GM18873 (cell line): ENCODE measurements around the gene PHLDB1.

Experiments
- ATAC-seq: cut with Tn5 transposase; IDR thresholded peaks from one replicate; pipeline ENCODE4 v1.9.1; 2021; ENCODE audit warnings: mild to moderate bottlenecking, moderate library complexity, moderate number of reproducible peaks; ENCODE audit not compliant: unreplicated experiment, low FRiP score

Gene PHLDB1

DNA sequence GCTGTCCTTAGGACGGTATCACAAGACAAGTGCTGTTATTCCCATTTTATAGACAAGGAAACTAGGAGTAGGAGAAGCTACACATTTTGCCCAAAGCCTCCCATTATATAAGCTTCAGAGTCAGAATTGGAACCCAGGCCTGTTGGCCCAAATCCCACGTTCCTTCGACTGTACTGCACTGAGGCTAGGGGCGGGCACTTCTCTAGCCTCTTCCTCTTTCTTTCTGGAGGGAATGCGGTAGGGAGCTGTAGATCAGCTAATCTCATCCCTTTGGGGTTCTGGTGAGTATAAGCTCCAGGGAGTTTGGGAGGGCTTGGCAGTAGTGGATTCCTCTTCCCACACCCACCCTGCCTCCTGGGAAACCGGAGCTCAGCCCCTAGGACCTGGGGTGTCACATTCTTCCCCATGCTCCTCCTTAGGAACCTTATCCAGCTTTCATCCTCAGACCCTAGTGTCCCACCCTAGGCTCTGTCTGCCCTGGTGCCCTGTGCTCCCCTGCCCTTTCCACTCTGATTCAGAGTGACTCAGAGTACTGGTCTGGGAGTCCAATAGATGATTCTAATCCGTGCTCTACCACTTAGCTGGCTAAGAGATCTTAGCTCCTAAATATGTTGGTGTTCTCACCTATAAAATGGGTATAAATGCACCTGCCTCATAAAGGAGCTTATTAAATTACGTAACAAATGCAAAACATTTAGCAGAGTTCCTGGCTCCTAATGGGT is 29.3 kb downstream of the PHLDB1 start:
- ATAC-seq: no peak

DNA sequence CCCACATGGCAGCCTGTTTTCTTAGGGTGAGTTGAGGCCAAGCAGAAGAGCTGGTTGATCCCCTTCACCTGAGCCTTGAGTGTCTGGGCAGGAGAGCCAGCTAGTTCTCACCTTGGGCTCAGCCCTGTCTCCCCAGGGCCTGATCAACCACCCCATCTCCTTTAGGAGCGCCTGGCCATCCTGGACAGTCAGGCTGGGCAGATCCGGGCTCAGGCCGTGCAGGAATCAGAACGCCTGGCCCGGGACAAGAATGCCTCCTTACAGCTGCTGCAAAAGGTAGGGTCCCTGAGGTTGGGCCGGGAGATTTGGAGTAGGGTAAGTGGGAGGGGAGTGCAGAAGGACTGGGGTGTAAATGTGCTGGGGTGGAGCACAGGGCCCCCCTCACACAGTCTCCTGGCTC is 31.3 kb downstream of the PHLDB1 start:
- ATAC-seq: no peak

DNA sequence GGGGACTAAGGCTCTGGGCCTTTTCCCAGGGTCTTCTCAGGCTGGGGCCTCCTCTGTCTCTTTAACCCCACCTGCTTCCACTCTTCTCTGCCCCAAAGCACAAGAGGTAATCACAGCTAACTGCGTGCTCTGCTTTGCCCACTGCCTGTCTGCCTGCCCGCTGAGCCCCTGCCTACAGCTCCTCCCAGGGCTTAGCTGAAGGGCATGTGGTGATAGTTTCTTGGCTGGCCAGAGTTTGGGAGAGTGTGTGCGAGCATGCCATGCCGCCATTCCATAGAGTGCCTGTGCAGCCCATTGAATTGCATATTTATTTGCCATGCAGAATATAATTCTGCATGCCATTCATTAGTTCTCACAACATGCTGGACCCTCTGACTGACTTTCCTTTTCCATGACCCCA is 32.5 kb downstream of the PHLDB1 start:
- no peak for ATAC-seq

DNA sequence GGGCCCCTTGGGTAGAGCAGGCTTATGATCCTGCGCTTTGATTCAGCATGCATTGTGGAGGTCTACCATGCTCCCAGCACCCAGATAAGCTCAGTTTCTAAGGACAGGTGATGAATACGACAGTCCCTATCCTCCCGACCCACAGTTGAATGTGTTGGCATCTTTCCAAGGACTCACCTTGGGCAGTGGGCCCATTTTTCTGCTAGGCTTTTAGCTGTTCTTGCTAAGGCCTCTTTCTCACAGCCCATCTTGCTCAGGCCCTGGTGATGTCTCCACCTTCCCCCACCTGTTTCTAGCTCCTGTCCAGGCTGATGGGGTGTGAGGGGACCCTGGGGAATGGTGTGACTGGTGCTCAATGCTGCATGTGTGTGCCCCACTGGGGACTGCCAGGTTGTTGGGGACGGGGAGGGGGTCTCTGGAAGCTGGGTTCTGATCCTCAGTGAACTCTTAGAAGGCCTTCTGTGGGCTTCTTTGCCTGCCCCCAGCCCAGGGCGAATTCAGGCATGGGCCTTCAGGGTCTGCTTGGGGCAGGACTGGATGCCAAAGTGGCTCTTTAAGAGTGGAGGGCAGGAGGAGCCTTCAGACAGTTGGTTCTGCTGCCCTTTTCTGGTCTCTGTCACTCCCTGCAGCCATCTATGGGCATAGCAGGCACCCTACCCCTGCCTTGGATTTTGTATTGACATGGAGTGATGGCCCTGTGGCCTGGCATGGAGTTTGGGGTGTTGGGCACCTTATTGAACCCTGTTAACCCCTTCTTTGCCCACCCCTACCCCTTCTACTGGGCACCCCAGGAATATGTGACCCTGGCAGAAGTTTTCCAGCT is 33.1 kb downstream of the PHLDB1 start:
- no peak for ATAC-seq

DNA sequence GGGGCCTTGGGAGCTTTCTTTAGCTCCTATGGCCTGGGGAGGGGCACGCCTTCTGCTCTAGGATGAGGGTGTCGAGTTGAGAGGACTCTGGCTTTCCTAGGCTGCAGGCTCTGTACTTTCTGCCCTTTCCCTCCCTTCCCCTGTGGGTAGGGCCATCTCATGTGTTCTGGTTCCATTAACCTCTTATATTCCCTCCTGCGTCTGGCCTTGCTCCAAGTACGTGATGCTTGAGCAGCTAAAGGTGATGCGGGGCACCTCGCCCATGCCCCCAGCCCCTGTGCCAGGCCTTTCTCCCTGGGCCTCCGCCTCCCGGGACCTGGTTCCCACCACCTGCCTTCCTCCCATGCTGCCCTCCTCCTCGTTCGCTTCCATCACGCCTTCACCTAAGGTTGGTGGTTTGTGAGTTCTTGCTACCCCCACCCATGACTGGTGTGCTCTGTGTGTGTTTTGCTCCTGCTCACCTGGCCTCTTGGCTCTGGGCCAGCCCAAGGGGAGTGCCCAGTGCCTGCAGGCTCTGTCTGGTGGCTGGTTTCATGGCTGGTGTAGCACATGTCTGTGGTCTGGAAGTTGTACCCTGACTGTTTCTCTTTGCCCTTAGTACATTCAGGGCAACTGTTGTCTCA is 34.1 kb downstream of the PHLDB1 start:
- ATAC-seq: no peak

DNA sequence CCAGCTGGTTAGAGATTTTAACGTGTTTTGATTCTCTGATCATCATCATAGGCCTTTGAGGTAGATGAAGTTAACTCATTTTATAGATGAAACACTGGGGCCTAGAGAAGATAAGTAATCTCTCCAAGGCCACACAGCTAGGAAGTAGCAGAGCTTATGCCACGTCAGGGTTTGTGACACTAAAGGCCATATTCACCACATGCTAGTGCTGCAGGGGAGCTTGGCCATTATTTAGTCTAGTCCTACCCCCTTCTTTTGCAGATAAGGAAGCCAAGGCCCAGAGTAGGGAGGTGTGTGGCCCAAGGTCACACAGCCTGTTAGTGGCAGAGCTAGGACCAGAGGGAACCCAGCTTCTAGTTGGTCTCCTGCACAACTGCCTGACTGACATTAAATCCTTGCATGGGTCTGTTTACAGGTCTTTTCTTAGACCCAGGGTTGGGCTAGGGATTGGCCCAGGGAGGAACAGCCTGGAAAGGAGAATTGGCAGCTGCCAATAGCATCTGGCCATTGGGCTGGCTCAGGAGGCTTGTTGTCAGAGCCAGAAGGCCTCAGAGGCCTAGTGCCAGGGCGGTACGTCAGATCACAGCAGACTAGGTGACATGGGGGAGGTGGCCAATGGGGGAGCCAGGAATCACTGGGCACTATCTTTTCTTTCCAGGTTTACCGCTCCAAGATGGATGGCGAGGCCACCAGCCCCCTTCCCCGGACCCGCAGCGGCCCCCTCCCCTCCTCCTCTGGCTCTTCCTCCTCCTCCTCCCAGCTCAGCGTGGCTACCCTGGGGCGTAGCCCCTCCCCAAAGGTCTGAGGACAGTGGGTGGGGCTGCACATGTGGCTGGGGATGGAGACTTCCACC is 36.0 kb downstream of the PHLDB1 start:
- ATAC-seq: no peak

DNA sequence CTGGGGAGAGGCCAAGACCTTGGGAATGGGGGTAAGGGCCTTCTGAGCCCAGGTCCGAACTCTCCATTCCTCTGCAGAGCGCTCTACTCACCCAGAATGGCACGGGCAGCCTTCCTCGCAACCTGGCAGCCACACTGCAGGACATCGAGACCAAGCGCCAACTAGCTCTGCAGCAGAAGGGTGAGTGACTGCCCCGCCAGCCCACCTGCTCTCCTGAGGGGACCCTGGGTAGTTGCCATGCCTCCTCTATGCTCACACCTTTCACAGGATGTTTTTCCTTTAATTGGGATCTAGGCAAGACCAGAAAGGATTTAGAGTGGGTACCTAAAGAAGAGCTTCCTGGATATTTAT is 36.6 kb downstream of the PHLDB1 start:
- no peak for ATAC-seq

DNA sequence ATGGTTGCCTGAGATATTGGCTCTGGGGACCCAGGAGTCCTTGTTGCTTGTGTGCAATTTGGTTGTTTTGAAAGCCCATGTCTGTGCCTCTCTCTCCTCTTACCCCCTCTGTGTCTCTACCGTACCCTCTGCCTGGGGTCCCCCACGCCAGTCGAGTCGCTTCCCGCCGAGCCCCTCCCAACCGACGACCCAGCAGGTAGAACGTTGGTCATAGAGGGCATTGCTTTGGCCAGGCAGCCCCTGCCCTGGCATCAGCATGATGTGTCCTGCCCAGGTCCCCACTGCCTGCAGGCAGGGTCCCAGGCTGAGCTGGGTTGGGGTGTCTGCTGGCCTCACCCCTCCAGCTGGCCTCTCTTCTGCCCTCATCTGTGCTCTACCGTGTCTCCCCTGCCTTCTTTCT is 37.1 kb downstream of the PHLDB1 start:
- no peak for ATAC-seq

DNA sequence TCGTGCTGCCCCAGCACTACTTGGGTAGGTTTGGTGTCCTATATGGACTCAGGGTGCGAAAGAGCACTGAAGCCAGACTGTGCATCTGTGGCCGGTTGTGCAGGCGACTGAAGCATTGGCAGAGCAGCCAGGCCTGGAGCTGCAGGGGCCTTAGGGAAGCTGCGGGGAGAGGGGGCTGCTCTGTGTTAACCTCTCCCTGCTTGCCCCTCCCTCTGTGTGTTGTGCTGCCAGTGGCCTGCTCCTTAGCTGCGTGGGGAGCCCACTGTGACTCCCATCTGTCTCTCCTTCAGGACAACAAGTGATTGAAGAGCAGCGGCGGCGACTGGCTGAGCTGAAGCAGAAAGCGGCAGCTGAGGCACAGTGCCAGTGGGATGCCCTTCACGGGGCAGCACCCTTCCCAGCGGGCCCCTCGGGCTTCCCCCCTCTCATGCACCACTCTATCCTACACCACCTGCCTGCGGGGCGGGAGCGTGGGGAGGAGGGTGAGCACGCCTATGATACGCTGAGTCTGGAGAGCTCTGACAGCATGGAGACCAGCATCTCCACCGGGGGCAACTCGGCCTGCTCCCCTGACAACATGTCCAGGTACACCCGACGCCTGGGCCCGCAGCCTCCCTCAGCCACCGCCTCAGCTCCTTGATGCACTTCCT is 37.8 kb downstream of the PHLDB1 start:
- no peak for ATAC-seq

DNA sequence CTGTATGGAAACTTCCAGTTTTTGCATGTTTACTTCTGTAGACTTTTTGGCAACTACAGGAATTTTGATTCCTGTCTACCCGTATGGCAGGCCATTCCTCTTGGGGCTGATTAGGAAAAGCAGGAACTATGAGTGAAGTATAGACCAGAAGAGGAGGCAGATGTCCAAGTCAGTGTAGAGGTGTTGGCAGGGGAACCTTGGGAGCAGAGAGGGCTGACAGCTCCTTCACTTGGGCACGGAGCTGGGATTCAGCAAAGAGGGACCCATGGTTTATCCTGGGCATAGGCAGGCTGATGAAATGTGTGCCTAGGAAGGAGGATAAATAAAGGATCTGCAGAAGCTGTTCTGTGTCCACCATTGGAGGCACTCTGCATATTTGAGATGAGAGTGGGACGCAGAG is 39.0 kb downstream of the PHLDB1 start:
- no peak for ATAC-seq

DNA sequence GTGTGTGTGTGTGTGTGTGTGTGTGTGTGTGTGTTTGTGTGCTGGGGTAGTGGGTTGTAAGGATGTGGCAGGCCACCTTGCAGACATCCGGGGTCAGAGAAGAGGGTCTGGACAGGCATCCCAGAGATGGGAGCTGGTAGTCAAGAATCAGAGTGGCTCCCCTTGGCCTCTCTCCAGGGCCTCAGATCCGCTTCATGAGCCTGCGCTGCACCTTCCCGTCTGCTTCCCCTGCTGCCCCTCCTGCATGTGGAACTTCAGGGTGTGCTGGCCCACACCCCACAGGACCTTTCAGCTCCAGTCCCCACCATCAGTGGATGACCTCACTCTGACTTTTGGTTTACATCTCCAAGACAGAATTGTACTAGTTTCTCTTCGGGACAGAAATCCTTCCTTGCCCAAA is 40.9 kb downstream of the PHLDB1 start:
- no peak for ATAC-seq

DNA sequence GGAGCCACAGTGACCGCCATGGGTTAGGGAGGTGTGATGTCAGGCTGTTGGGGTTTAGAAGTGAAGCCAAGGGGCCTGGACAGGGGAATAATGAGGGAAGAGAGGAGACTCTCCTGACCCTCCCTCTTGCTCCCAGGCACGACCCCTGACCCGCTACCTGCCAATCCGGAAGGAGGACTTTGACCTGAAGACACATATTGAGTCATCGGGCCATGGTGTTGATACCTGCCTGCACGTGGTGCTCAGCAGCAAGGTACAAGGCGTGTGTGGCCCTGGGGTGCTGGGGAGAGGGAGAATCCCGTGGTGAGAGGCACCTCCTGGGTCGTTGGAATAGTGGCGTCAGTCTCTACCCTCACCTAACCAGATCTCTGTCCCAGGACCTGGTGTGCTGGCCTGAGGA is 42.5 kb downstream of the PHLDB1 start:
- no peak for ATAC-seq

DNA sequence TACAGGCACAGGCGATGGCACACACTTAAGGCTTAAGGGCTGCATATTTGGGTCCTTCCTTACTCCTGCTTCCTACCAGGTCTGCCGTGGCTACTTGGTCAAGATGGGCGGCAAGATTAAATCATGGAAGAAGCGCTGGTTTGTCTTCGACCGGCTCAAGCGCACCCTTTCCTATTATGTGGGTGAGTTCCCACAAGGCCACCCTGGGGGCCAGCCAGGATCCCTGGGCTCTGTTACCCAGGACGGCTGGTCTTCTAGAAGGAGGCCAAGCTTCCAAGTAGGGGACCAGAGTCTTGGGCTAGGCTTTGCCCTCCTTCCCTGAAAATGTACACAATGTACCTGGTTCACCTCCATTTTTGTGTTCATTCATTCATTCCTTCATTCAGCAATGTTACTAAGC is 43.0 kb downstream of the PHLDB1 start:
- no peak for ATAC-seq

DNA sequence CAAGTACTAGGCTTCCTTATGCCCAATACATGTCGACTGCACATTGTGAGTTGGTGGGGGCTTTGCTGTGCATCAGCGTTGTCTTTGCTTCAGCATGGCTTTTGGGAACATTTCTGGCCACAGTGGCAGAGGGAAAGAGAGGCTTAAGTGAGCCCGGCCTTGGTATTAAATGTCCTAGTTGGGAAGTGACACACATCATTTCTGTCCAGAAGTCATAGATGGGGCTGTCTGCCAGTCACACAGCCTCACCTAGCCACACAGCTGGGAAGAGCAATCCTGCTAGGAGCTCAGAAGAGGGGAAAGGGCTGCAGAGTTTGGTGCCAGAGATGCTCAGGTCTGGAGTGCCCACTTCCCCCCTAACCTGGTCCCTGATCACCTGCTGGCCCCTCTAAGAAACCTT is 44.4 kb downstream of the PHLDB1 start:
- no peak for ATAC-seq

DNA sequence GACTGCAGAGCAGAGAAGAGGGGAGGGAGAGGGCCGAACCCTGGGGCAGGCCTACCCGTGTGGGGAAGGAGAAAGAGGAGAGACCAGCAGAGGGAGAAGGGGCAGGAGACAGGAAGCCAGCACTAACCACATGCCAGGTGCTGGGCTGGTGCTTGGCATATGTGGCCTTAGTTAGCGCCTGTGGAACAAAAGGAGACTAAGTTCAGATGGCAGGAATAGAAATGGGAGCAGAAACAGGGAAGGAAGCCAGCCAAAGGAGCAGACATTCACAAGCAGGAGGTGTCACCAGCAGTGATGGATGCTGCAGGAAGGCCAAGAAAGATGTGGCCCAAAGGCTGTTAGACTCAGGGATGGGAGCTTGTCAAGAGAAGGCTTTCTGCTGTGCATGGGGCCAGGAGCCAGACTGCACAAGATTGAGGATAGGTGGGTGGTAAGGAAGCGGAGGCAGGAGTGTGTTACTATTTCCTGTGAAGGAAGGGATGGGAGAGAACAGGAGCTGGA is 45.3 kb downstream of the PHLDB1 start:
- ATAC-seq: no peak

DNA sequence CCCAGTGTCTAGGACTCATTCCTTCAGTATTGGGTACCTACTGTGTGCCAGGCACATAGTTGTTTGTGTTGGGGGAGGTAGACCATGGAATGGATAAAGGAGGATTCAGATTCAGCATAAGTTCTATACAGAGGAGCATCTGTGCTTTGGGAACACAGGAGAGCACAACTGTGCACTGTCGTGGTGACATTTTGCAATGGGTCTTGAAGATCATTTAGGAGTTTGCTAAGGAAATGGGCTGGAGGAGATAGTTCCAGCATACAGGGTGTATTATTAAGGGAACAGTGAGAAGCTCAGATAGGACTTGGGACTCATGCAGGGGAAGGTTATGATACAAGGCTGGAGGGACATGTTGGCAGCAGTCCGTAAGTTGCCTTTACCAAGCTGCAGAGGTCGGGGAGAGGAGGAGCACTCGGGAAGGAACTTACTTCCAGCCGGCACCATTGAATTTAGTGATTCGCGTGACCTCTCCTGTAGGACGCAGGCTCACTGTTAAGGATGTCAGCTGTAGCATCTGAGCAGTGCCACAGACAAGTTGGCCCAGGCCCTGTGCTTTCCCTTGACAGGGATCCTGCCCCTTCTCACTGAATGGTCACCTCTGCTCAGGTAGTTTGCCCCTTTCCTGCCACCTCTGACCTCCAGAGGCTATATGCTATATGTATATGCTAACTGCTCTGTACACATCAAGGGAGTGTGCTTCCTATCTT is 46.4 kb downstream of the PHLDB1 start:
- ATAC-seq: no peak

DNA sequence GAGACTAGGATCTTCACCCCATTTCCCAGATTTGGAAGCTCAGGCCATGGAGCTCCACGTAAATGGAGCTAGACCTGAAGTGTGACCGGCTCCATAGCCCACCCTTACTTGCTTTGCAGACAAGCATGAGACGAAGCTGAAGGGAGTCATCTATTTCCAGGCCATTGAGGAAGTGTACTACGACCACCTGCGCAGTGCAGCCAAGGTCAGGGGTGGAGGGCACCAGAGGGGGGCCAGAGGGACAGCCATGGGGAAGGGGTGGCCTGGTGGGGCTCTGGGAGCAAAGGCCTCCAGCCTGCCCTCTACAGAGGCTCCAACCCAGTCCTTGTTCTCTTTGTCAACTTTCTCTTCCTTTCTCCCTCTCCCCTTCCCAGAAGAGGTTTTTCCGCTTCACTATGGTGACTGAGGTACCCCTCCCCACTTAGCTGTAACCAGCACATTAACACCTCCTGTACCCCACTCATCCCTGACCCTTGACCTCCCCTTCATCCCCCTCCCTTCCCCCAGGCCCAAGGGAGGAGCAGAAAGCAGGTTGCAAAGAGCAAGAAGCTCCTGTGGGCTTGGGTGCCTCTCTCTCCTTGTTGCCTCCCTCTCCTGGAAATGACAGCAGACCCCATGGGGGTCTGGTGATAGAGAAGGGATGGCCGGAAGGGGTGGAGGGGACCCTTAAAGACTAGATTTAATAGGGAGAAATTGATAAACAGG is 48.2 kb downstream of the PHLDB1 start:
- ATAC-seq: no peak

DNA sequence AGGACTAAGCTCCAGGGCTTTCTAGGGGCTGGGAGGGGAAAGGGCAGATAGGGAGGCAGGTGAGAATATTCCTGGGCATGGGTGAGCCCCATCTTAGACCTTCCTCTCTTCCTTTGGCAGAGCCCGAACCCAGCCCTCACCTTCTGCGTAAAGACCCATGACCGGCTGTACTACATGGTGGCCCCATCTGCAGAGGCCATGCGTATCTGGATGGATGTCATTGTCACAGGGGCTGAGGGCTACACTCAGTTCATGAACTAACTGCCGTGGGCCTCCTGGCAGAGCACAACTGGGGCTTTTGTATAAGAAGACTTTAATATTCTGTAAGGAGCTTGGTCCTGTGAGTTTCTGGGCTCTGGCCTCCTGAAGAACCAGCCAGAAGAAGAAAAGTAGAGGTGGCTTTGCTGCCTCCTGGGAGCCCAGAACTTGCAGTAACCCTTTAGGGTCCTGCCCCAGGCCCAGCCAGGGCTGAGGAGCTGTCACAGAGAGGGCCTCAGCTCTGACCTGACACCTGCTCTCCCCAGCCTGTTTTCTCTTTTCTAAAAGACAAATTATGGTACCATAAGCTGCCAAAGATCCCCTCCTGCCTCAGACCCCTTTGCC is 49.2 kb downstream of the PHLDB1 start:
- no peak for ATAC-seq

DNA sequence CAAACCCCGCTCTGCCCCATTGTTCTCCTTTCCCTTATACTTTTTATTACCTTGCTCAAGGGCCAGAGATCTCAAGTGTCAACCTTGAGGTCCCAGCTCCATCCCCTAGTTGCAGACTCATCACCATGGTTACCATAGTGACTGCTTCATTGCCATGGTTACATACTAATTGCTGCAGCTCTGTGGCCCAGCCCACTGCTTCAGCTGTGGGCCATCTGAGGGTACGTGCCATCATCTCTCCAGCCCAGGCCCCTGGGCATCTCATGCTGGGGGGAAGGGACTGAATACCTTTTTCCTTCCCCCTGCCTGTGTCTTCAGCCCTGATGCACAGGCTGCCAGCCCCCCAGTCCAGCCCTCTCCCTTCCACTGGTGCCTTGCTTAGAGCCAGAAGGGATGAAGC is 49.8 kb downstream of the PHLDB1 start:
- no peak for ATAC-seq
